ENCODE results near the gene RORB.

GRCh38 chr9:74589576-74589975, 92.4 kb downstream of the RORB start:
- TF ChIP-seq EZH2 (IDR thresholded peaks at IDR 0.05) = no peak
- TF ChIP-seq POLR2AphosphoS5 (IDR thresholded peaks at IDR 0.05; ENCODE audit: borderline replicate concordance, low read depth, low read length) = no peak
- no peak for TF ChIP-seq FOXP2 (optimal IDR thresholded peaks at IDR 0.05; ENCODE audit: control extremely low read depth, extremely low read length, insufficient read depth)

All from SK-N-MC (cell line).